Measurements from ENCODE around the gene HNRNPH1. TPM values are rescaled to one million over a fixed set of nuclear protein-coding genes. Genes with fewer than 3 reads are reported as not detected.

Gene HNRNPH1
- total and polyA plus RNA-seq, 12 donors = 114 to 227 (median 168) TPM

DNA sequence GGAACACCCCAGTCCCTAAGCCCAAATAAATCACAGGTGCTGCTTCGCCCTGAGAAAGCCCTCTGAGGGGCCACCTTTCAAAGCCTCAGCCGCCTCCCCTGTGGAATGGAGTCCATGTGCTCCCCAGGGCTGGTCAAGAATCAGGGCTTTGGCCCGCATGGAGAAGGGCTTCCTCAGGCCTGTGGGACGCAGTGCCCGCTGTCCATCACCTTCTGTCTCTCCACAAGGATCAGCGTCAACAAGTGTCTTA lies 16.6 kb downstream of the HNRNPH1 start:
- peak overlapping the region in 6 of 10 donors; percentile 15 to 65 (median 28) for H3K27ac ChIP-seq
- H3K27me3 ChIP-seq = no peaks in the 10 kb centered on the region
- H3K4me3 ChIP-seq = no peak overlapping the region
- ATAC-seq (peak in 3 of 8 donors; percentile 2 to 17 (median 4)), DNase-seq (no peak)
- peaks cover 0 to 100% (median 60%) of the 10 kb centered on the region in 9 donors for H3K36me3 ChIP-seq
- 89 to 94% methylated on average over 6 of the region's 6 CpGs for WGBS, 2 donors
- no peaks in the 10 kb centered on the region for H3K9me3 ChIP-seq
- H3K4me1 ChIP-seq = peaks cover 0 to 48% (median 18%) of the 10 kb centered on the region in 9 donors
- no peak for TF ChIP-seq CTCF (IDR thresholded peaks at IDR 0.05)
- intact Hi-C loops (cut with DNase I) = no loop called here

DNA sequence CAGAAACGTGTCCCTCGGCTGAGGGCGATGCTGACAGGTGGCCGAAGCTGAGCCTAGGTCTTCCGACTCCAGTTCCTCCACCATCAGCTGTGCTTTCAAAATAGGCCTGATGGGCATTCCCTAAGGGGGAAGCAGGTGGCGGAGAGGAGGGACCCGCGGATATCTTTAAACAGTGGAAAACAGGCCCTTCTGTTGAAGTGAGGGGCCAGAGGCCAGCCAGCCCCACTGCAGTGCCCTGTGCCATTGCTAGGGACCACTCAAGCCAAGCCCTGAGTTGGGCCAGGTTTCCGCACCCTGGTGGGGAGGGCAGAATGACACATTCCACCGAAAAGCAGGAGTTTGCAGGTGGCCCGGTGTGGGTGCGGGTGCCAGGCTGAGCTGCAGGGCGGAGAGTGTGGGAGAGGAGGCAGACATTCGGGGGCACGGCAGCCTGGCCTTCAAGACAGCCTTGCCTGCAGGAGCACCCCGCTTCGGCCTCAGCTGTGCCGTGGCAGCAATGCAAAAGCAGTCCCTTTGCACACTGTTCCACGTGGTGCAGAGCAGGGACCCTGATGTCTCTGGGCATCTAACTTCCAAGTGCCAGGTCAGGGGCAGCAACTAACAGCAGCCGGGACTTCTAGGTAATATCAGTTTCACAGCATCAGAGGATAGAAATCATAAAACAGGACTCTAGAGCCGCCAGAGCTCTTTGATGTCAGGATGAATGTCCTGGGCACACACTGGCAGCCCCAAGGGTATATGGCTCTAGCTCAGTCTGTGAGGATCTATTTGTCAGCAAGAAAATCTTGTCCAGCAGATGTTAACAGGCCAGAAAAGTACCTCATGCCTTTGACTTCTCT lies 17.2 kb downstream of the HNRNPH1 start:
- ATAC-seq = peak in 1 of 8 donors; percentile 4

GRCh38 chr5:179605026-179605833 lies 18.2 kb downstream of the HNRNPH1 start:
- H3K27me3 ChIP-seq = no peaks in the 10 kb centered on the region
- TF ChIP-seq CTCF (IDR thresholded peaks at IDR 0.05) = no peak
- H3K9me3 ChIP-seq = no peaks in the 10 kb centered on the region
- intact Hi-C loops (cut with DNase I) = no loop called here
- DNase-seq (no peak), ATAC-seq (peak in 2 of 8 donors; percentile 5 to 12)
- H3K4me1 ChIP-seq = peaks cover 0 to 33% (median 18%) of the 10 kb centered on the region in 9 donors
- peaks cover 0 to 100% (median 56%) of the 10 kb centered on the region in 9 donors for H3K36me3 ChIP-seq
- WGBS, 2 donors = 79 to 82% methylated on average over 10 of the region's 10 CpGs
- no peak overlapping the region for H3K4me3 ChIP-seq
- H3K27ac ChIP-seq = no peak overlapping the region

More for the DNA sequence above, 17.2 kb downstream of the HNRNPH1 start:
- Histone ChIP-seq H3K27ac (peak overlapping the region in 3 of 10 donors; percentile 31 to 65 (median 36)), H3K27me3 (no peaks in the 10 kb centered on the region), H3K36me3 (peaks cover 0 to 100% (median 59%) of the 10 kb centered on the region in 9 donors), H3K4me1 (peaks cover 0 to 44% (median 15%) of the 10 kb centered on the region in 9 donors), H3K4me3 (no peak overlapping the region), H3K9me3 (no peaks in the 10 kb centered on the region)
- TF ChIP-seq CTCF (IDR thresholded peaks at IDR 0.05) = no peak
- WGBS, 2 donors = 83 to 84% methylated on average over 21 of the region's 21 CpGs
- intact Hi-C loops (cut with DNase I) = no loop called here
- no peak for DNase-seq

DNA sequence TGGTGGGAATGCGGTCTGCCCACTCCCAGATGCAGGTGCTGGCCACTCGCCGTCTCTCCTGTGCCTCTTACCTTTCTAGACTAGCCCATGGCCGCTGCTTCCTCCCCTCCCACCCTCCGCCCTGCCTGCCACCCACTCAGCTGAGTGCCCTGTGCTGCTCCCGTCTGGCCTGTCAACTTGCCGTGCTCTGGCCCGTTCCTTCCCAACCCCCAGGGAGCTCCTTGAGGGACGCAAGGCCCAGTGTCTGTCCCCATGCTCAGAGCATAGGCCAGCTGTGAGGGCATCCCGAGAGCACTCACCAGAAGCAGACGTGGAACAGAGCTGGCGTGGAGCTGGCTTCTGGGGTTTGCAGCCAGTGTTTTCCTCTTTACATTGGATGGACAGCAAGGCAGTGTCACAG lies 20.2 kb downstream of the HNRNPH1 start:
- ATAC-seq (no peak), DNase-seq (no peak)
- 92 to 93% methylated on average over 12 of the region's 12 CpGs for WGBS, 2 donors
- Histone ChIP-seq H3K4me3 (no peak overlapping the region), H3K27me3 (no peaks in the 10 kb centered on the region), H3K4me1 (peaks cover 0 to 27% (median 15%) of the 10 kb centered on the region in 9 donors), H3K27ac (no peak overlapping the region), H3K9me3 (no peaks in the 10 kb centered on the region), H3K36me3 (peaks cover 6 to 100% (median 63%) of the 10 kb centered on the region in 9 donors)
- intact Hi-C loops (cut with DNase I) = no loop called here
- no peak for TF ChIP-seq CTCF (IDR thresholded peaks at IDR 0.05)
